ENCODE data around the gene WWC1. TPM values are rescaled to one million over a fixed set of nuclear protein-coding genes. Genes with fewer than 3 reads are reported as not detected.

WWC1 gene
- total and polyA plus RNA-seq, 4 donors: 48.4 to 77.0 (median 56.2) TPM

DNA sequence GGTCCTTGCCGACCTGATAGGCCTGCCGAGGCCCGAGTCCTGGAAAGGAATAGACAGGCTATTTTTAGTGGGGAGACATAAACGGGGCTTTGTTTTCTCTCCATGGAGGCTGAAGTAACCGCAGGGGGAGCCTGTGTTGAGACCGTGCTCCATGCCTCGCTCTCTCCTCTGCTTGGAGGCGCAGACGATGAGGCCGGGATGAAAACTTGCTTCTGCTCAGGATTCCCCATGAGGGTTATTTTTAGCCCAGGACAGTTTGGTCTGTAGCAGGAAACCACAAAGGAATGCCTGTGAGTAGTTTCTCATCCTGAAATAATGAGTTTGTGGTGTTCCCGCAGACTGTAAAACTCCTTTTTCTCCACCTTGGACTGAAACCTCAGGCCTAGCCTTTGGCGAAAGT, 112.9 kb downstream of the WWC1 start:
- H3K27ac ChIP-seq (ENCODE audit: low read depth in 1 of 2, low read length in 1 of 2): no peak overlapping the region
- no peak overlapping the region for H3K9ac ChIP-seq (ENCODE audit: insufficient read depth in 1 of 2, low read length in 2 of 2)
- ATAC-seq (ENCODE audit: insufficient read depth, low FRiP score) (no peak), DNase-seq (peak in 1 of 3 donors; percentile 13)
- no peaks in the 10 kb centered on the region for H3K27me3 ChIP-seq (ENCODE audit: control insufficient read depth in 3 of 3, insufficient read depth in 3 of 3, low read length in 2 of 3)
- peaks cover 0 to 4% (median 0%) of the 10 kb centered on the region in 4 donors for H3K36me3 ChIP-seq (ENCODE audit: control insufficient read depth in 4 of 4, insufficient read depth in 4 of 4, low read length in 4 of 4)
- no peaks in the 10 kb centered on the region for H3K9me3 ChIP-seq (ENCODE audit: control insufficient read depth in 4 of 4, insufficient read depth in 3 of 4, low read length in 3 of 4)
- TF ChIP-seq, protein P1, sequence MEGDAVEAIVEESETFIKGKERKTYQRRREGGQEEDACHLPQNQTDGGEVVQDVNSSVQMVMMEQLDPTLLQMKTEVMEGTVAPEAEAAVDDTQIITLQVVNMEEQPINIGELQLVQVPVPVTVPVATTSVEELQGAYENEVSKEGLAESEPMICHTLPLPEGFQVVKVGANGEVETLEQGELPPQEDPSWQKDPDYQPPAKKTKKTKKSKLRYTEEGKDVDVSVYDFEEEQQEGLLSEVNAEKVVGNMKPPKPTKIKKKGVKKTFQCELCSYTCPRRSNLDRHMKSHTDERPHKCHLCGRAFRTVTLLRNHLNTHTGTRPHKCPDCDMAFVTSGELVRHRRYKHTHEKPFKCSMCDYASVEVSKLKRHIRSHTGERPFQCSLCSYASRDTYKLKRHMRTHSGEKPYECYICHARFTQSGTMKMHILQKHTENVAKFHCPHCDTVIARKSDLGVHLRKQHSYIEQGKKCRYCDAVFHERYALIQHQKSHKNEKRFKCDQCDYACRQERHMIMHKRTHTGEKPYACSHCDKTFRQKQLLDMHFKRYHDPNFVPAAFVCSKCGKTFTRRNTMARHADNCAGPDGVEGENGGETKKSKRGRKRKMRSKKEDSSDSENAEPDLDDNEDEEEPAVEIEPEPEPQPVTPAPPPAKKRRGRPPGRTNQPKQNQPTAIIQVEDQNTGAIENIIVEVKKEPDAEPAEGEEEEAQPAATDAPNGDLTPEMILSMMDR (IDR thresholded peaks at IDR 0.05; ENCODE audit: control extremely low read depth, extremely low read depth): no peak
- WGBS, 2 donors: 66 to 74% methylated on average over 12 of the region's 12 CpGs
- no peak overlapping the region for H3K4me3 ChIP-seq
- H3K4me1 ChIP-seq (ENCODE audit: control insufficient read depth in 5 of 5, insufficient read depth in 5 of 5, low read length in 5 of 5): peaks cover 0 to 21% (median 0%) of the 10 kb centered on the region in 5 donors

- H3K9ac ChIP-seq (ENCODE audit: insufficient read depth in 1 of 2, low read length in 2 of 2): no peak overlapping the region
- no peak overlapping the region for H3K4me3 ChIP-seq
- H3K36me3 ChIP-seq (ENCODE audit: control insufficient read depth in 4 of 4, insufficient read depth in 4 of 4, low read length in 4 of 4): peaks cover 0 to 9% (median 0%) of the 10 kb centered on the region in 4 donors
- no peak overlapping the region for H3K27ac ChIP-seq (ENCODE audit: low read depth in 1 of 2, low read length in 1 of 2)
- DNase-seq (no peak), ATAC-seq (ENCODE audit: insufficient read depth, low FRiP score) (no peak)
- WGBS, 2 donors: 96 to 100% methylated on average over 1 of the region's 1 CpG
- TF ChIP-seq, protein P1 (IDR thresholded peaks at IDR 0.05; ENCODE audit: control extremely low read depth, extremely low read depth): no peak
- H3K27me3 ChIP-seq (ENCODE audit: control insufficient read depth in 3 of 3, insufficient read depth in 3 of 3, low read length in 2 of 3): no peaks in the 10 kb centered on the region
- no peaks in the 10 kb centered on the region for H3K9me3 ChIP-seq (ENCODE audit: control insufficient read depth in 4 of 4, insufficient read depth in 3 of 4, low read length in 3 of 4)
- H3K4me1 ChIP-seq (ENCODE audit: control insufficient read depth in 5 of 5, insufficient read depth in 5 of 5, low read length in 5 of 5): peaks cover 0 to 5% (median 0%) of the 10 kb centered on the region in 5 donors
Measured at GRCh38 chr5:168407211-168407610, 115.8 kb downstream of the WWC1 start.

DNA sequence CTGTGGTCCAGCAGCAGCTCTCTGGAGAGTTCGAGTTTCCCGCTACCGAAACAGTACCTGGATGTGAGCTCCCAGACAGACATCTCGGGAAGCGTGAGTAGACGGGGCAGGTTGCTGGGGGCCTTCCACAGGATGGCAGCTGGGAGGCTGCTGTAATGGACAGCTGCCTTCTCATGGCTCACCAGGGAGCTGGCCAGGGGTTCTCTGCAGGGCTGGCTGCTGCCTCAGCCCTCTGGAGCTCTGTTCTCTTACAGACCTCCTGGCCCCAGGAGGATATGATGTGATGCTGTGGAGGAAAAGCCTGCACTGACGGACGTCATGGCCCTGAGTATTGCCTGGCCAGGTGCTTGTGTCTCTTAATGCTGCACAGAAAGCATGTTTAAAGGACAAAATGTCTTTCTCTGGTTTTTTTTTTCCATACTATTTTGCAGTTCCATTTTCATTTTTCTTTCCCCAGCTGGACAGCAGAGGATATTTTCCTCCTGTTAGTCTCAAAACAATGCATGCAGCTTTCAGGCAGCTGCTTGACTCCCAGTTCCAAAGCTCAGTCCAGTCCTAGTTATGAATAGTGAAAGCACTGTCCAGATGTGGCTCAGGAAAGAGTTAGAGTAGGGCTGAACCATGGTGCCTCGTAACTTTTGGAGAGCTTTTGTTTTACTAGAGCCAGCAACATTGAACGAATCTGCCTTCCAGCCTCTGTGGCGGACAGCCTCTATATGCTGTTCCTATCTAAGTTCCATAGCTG, 117.3 kb downstream of the WWC1 start:
- peaks cover 0 to 10% (median 0%) of the 10 kb centered on the region in 4 donors for H3K36me3 ChIP-seq (ENCODE audit: control insufficient read depth in 4 of 4, insufficient read depth in 4 of 4, low read length in 4 of 4)
- 85 to 88% methylated on average over 11 of the region's 11 CpGs for WGBS, 2 donors

More for the DNA sequence above, 117.3 kb downstream of the WWC1 start:
- Histone ChIP-seq H3K4me1 (ENCODE audit: control insufficient read depth in 5 of 5, insufficient read depth in 5 of 5, low read length in 5 of 5) (peaks cover 0 to 2% (median 0%) of the 10 kb centered on the region in 5 donors), H3K27ac (ENCODE audit: low read depth in 1 of 2, low read length in 1 of 2) (no peak overlapping the region), H3K27me3 (ENCODE audit: control insufficient read depth in 3 of 3, insufficient read depth in 3 of 3, low read length in 2 of 3) (no peaks in the 10 kb centered on the region), H3K4me3 (no peak overlapping the region), H3K9ac (ENCODE audit: insufficient read depth in 1 of 2, low read length in 2 of 2) (no peak overlapping the region), H3K9me3 (ENCODE audit: control insufficient read depth in 4 of 4, insufficient read depth in 3 of 4, low read length in 3 of 4) (no peaks in the 10 kb centered on the region)
- ATAC-seq (ENCODE audit: insufficient read depth, low FRiP score) (no peak), DNase-seq (peak in 2 of 3 donors; percentile 25 to 39)
- TF ChIP-seq, protein P1 (IDR thresholded peaks at IDR 0.05; ENCODE audit: control extremely low read depth, extremely low read depth): no peak
